B cell (primary cell): Measurements from ENCODE around the gene RPL32. TPM values are rescaled to one million over a fixed set of nuclear protein-coding genes. Genes with fewer than 3 reads are reported as not detected.

Experiments
- ATAC-seq: fragments of 200-7000 bp; cut with Tn5 transposase; one replicate; pipeline ENCODE4 v1.10.0; 2021; ENCODE audit warnings: low read depth, mild to moderate bottlenecking, moderate number of reproducible peaks, moderate library complexity
- CTCF ChIA-PET: fragments of 350-600 bp; sonication (Branson Sonifier 250); formaldehyde crosslinking; loops from one replicate; lab custom pipeline; 2021; ENCODE audit warnings: antibody characterized with exemption, inconsistent platforms; lab: Charles Lee
- POLR2A ChIA-PET: fragments of 350-600 bp; sonication (Branson Sonifier 250); formaldehyde crosslinking; loops from one replicate; lab custom pipeline; 2021; ENCODE audit warnings: antibody characterized with exemption; lab: Charles Lee
- DNase-seq: peaks from one replicate; pipeline ENCODE4 v3.0.0; 2013
- H2AFZ ChIP-seq: 2 replicates; pipeline ENCODE4 v1.6.1; 2012; ENCODE audit warnings: mild to moderate bottlenecking, low read depth, low read length; ENCODE audit not compliant: insufficient read depth, poor library complexity, severe bottlenecking
- H3K27ac ChIP-seq, 2 donors: 1 replicate in 1 of 2; 2 replicates in 1 of 2; pipeline ENCODE4 v1.5.1; 2012 to 2013; ENCODE audit warnings: low read length in 2 of 2, mild to moderate bottlenecking in 2 of 2, moderate library complexity in 1 of 2
- H3K27me3 ChIP-seq, 4 experiments: fragments of 200-600 bp in 1 of 4; sonication (generic) in 1 of 4; replicated peaks in 1 of 4; 1 replicate in 2 of 4; 2 replicates in 2 of 4; pipeline versions ENCODE4 v1.6.1 to v1.7.0; 2013 to 2016; ENCODE audit warnings: low read length in 3 of 4, mild to moderate bottlenecking in 2 of 4, mixed read lengths in 1 of 4, moderate library complexity in 1 of 4; ENCODE audit not compliant: insufficient read depth in 4 of 4, control insufficient read depth in 3 of 4; ENCODE audit errors: control extremely low read depth in 1 of 4
- H3K36me3 ChIP-seq, 2 experiments: replicated peaks in 1 of 2; 1 replicate in 1 of 2; 2 replicates in 1 of 2; pipeline versions ENCODE4 v1.6.1 to v1.7.1; 2013; ENCODE audit warnings: low read length in 1 of 2; ENCODE audit not compliant: insufficient read depth in 2 of 2, control insufficient read depth in 1 of 2; ENCODE audit errors: control extremely low read depth in 1 of 2, extremely low read depth in 1 of 2
- H3K4me1 ChIP-seq, 2 donors: fragments of 200-600 bp in 1 of 2; sonication (generic) in 1 of 2; 1 replicate in 1 of 2; 2 replicates in 1 of 2; pipeline versions ENCODE4 v1.5.1 to v1.6.1; 2013 to 2017; ENCODE audit warnings: low read length in 2 of 2; ENCODE audit not compliant: control insufficient read depth in 2 of 2, insufficient read depth in 2 of 2
- H3K4me2 ChIP-seq: replicated peaks from 2 replicates; pipeline ENCODE3; 2012; ENCODE audit warnings: mild to moderate bottlenecking, low read depth, low read length; ENCODE audit not compliant: poor library complexity, severe bottlenecking
- H3K4me3 ChIP-seq, 5 experiments: fragments of 200-600 bp in 1 of 5; sonication (generic) in 1 of 5; 1 replicate in 3 of 5; 2 replicates in 2 of 5; pipeline versions ENCODE4 v1.5.1 to v1.7.0; 2011 to 2016; ENCODE audit warnings: low read length in 4 of 5, mild to moderate bottlenecking in 4 of 5, low read depth in 2 of 5, control low read depth in 1 of 5, moderate library complexity in 1 of 5; ENCODE audit not compliant: insufficient read depth in 1 of 5; ENCODE audit errors: control extremely low read depth in 1 of 5, extremely low read depth in 1 of 5
- H3K79me2 ChIP-seq: fragments of 200-600 bp; sonication (generic); one replicate; pipeline ENCODE4 v1.6.0; 2016; ENCODE audit warnings: low read length; ENCODE audit not compliant: control insufficient read depth, insufficient read depth
- H3K9ac ChIP-seq: fragments of 200-600 bp; sonication (generic); 2 replicates; pipeline ENCODE4 v1.6.1; 2017; ENCODE audit warnings: mild to moderate bottlenecking, low read length, moderate library complexity
- H3K9me3 ChIP-seq, 3 donors: one replicate each; pipeline versions ENCODE4 v1.6.1 to v1.7.1; 2013; ENCODE audit warnings: low read length in 2 of 3; ENCODE audit not compliant: control insufficient read depth in 2 of 3, insufficient read depth in 1 of 3; ENCODE audit errors: control extremely low read depth in 1 of 3
- H4K20me1 ChIP-seq: 2 replicates; pipeline ENCODE4 v1.6.0; 2012; ENCODE audit warnings: mild to moderate bottlenecking, low read length; ENCODE audit not compliant: insufficient read depth, control insufficient read depth, poor library complexity, severe bottlenecking
- H3K27ac Mint-ChIP-seq: one replicate; pipeline ENCODE4 v1.8.0; 2021; ENCODE audit warnings: mixed read lengths
- H3K27me3 Mint-ChIP-seq: one replicate; pipeline ENCODE4 v1.8.0; 2021; ENCODE audit warnings: mixed read lengths
- H3K4me1 Mint-ChIP-seq: one replicate; pipeline ENCODE4 v1.8.0; 2021; ENCODE audit warnings: mixed read lengths
- H3K4me3 Mint-ChIP-seq: one replicate; pipeline ENCODE4 v1.8.0; 2021; ENCODE audit warnings: mixed read lengths
- H3K9me3 Mint-ChIP-seq: one replicate; pipeline ENCODE4 v1.8.0; 2022; ENCODE audit warnings: mixed read lengths; ENCODE audit not compliant: insufficient read depth
- CTCF ChIP-seq: fragments of 200-600 bp; IDR thresholded peaks from one replicate; pipeline ENCODE4 v1.8.0; 2022; ENCODE audit warnings: antibody characterized with exemption, mild to moderate bottlenecking
- EZH2 ChIP-seq: IDR thresholded peaks from 2 replicates; pipeline ENCODE4 v1.6.1; 2012; ENCODE audit warnings: borderline replicate concordance, low read depth, mild to moderate bottlenecking, moderate library complexity, low read length; ENCODE audit not compliant: insufficient read depth, poor library complexity, severe bottlenecking
- WGBS: methylation state at CpG from one replicate; pipeline ENCODE4 v1.1.5; 2013; ENCODE audit warnings: missing lambda C conversion rate; ENCODE audit not compliant: insufficient coverage; 5-methylcytosine and 5-hydroxymethylcytosine counted together
- intact Hi-C: fragments of 100-400 bp; cut with micrococcal nuclease; formaldehyde crosslinking; loops from one replicate; pipeline ENCODE4 v1.10.0; 2022
- polyA plus RNA-seq: library from polyadenylated mRNA; depleted of rRNA; stranded (reverse); fragments of >200 nt; gene quantifications from 2 replicates; pipeline ENCODE4 v1.2.3, GENCODE V29; 2012
- total RNA-seq, 2 donors: library from RNA; stranded (reverse); fragments of 120-200 nt in 1 of 2; gene quantifications; 1 replicate in 1 of 2; 2 replicates in 1 of 2; pipeline versions ENCODE4 v1.2.3 to v1.2.4, GENCODE V29; 2013 to 2022

Gene RPL32
- total and polyA plus RNA-seq, 2 donors (not counting 1 experiment from before 2014, with no cell fraction given) = 2,160 to 2,756 TPM

GRCh38 chr3:12833222-12834161 lies 7.9 kb downstream of the RPL32 start:
- no peak for TF ChIP-seq CTCF
- no peak for TF ChIP-seq EZH2
- ATAC-seq (no peak), DNase-seq (no peak)
- Histone ChIP-seq H3K4me2 (no peak overlapping the region), H3K79me2 (no peaks in the 10 kb centered on the region), H3K4me1 (peaks cover 0 to 2% of the 10 kb centered on the region in 2 donors), H3K9me3 (no peaks in the 10 kb centered on the region), H3K9ac (no peak overlapping the region), H3K36me3 (peaks cover 6 to 63% of the 10 kb centered on the region in 2 experiments), H3K27ac (no peak overlapping the region), H4K20me1 (peaks cover 27% of the 10 kb centered on the region), H2AFZ (no peak overlapping the region), H3K27me3 (no peaks in the 10 kb centered on the region), H3K4me3 (no peak overlapping the region)
- Mint-ChIP-seq H3K4me1 (peaks cover 14% of the 10 kb centered on the region), H3K4me3 (no peak overlapping the region), H3K27me3 (no peaks in the 10 kb centered on the region), H3K27ac (no peak overlapping the region), H3K9me3 (no peaks in the 10 kb centered on the region)
- WGBS = 91% methylated on average over 13 of the region's 13 CpGs
- POLR2A ChIA-PET = no interaction called here
- intact Hi-C loops = no loop called here
- CTCF ChIA-PET = interaction anchor here (1.3 to 2.6 kb wide), 2 partner anchors 8 to 34 kb away, joined by 4 to 17 read pairs; partner anchors contain the start of gene RPL32
